ENCODE data around the gene CFAP119.
"Not testable (repeated sequence)": the region's sequence is repeated elsewhere in the genome, so short reads cannot be mapped to it uniquely, and the experiment has no call there.

The CFAP119 gene

GRCh38 chr16:30761928-30762902 lies at the start of gene CFAP119, which contains the start of gene RNF40:
Gene CFAP119, minus strand, starts transcription at chr16:30762062. Its CDS starts 314 bp downstream, at chr16:30761748.
Gene RNF40, plus strand, starts transcription at chr16:30762322. Its CDS starts 224 bp downstream, at chr16:30762546.
- H3K4me1 ChIP-seq (ENCODE audit: control insufficient read depth, insufficient read depth, low read length), result peaks cover 19% of the 10 kb centered on the region
- H3K9ac ChIP-seq (ENCODE audit: low read length), result peak within 1 kb of the TSS; percentile 96
- H3K9me3 ChIP-seq (ENCODE audit: control insufficient read depth, low read length), result no peaks in the 10 kb centered on the region
- H3K36me3 ChIP-seq (ENCODE audit: control insufficient read depth, insufficient read depth, low read length), result peaks cover 16% of the 10 kb centered on the region
- peak within 1 kb of the TSS; percentile 83 for H3K4me3 ChIP-seq (ENCODE audit: low read length)
- H3K27me3 ChIP-seq (ENCODE audit: control insufficient read depth, insufficient read depth, low read length), result no peaks in the 10 kb centered on the region

- H3K9me3 ChIP-seq (ENCODE audit: control insufficient read depth, low read length); H3K36me3 ChIP-seq (ENCODE audit: control insufficient read depth, insufficient read depth, low read length); H3K4me3 ChIP-seq (ENCODE audit: low read length); H3K27me3 ChIP-seq (ENCODE audit: control insufficient read depth, insufficient read depth, low read length); H3K9ac ChIP-seq (ENCODE audit: low read length): not testable (repeated sequence)
- H3K4me1 ChIP-seq (ENCODE audit: control insufficient read depth, insufficient read depth, low read length), result peaks cover 12% of the 10 kb centered on the region
These were observed 47.8 kb upstream of the CFAP119 start for GRCh38 chr16:30809675-30810074.

GRCh38 chr16:30808890-30809426 lies 47.1 kb upstream of the CFAP119 start:
- not testable (repeated sequence) for H3K36me3 ChIP-seq (ENCODE audit: control insufficient read depth, insufficient read depth, low read length); H3K4me1 ChIP-seq (ENCODE audit: control insufficient read depth, insufficient read depth, low read length); H3K27me3 ChIP-seq (ENCODE audit: control insufficient read depth, insufficient read depth, low read length); H3K9me3 ChIP-seq (ENCODE audit: control insufficient read depth, low read length); H3K9ac ChIP-seq (ENCODE audit: low read length); H3K4me3 ChIP-seq (ENCODE audit: low read length)

- Histone ChIP-seq H3K9ac (ENCODE audit: low read length) (no peak overlapping the region), H3K4me3 (ENCODE audit: low read length) (no peak overlapping the region), H3K36me3 (ENCODE audit: control insufficient read depth, insufficient read depth, low read length) (no peaks in the 10 kb centered on the region), H3K9me3 (ENCODE audit: control insufficient read depth, low read length) (no peaks in the 10 kb centered on the region), H3K27me3 (ENCODE audit: control insufficient read depth, insufficient read depth, low read length) (no peaks in the 10 kb centered on the region), H3K4me1 (ENCODE audit: control insufficient read depth, insufficient read depth, low read length) (peaks cover 5% of the 10 kb centered on the region)
These were observed 46.3 kb upstream of the CFAP119 start for GRCh38 chr16:30808146-30808545.

GRCh38 chr16:30805370-30806169 lies 43.7 kb upstream of the CFAP119 start:
- Histone ChIP-seq H3K9ac (ENCODE audit: low read length) (peak overlapping the region; percentile 92), H3K27me3 (ENCODE audit: control insufficient read depth, insufficient read depth, low read length) (no peaks in the 10 kb centered on the region), H3K9me3 (ENCODE audit: control insufficient read depth, low read length) (no peaks in the 10 kb centered on the region), H3K36me3 (ENCODE audit: control insufficient read depth, insufficient read depth, low read length) (no peaks in the 10 kb centered on the region), H3K4me3 (ENCODE audit: low read length) (peak overlapping the region; percentile 93), H3K4me1 (ENCODE audit: control insufficient read depth, insufficient read depth, low read length) (peaks cover 5% of the 10 kb centered on the region)

- Histone ChIP-seq H3K9me3 (ENCODE audit: control insufficient read depth, low read length) (no peaks in the 10 kb centered on the region), H3K4me3 (ENCODE audit: low read length) (peak overlapping the region; percentile 93), H3K27me3 (ENCODE audit: control insufficient read depth, insufficient read depth, low read length) (no peaks in the 10 kb centered on the region), H3K4me1 (ENCODE audit: control insufficient read depth, insufficient read depth, low read length) (peaks cover 5% of the 10 kb centered on the region), H3K36me3 (ENCODE audit: control insufficient read depth, insufficient read depth, low read length) (no peaks in the 10 kb centered on the region), H3K9ac (ENCODE audit: low read length) (peak overlapping the region; percentile 92)
These were observed 43.2 kb upstream of the CFAP119 start for GRCh38 chr16:30805056-30805369.

GRCh38 chr16:30802936-30803335 lies 41.1 kb upstream of the CFAP119 start:
- H3K9me3 ChIP-seq (ENCODE audit: control insufficient read depth, low read length), result no peaks in the 10 kb centered on the region
- peaks cover 5% of the 10 kb centered on the region for H3K4me1 ChIP-seq (ENCODE audit: control insufficient read depth, insufficient read depth, low read length)
- H3K4me3 ChIP-seq (ENCODE audit: low read length), result no peak overlapping the region
- H3K27me3 ChIP-seq (ENCODE audit: control insufficient read depth, insufficient read depth, low read length), result no peaks in the 10 kb centered on the region
- H3K36me3 ChIP-seq (ENCODE audit: control insufficient read depth, insufficient read depth, low read length), result no peaks in the 10 kb centered on the region
- H3K9ac ChIP-seq (ENCODE audit: low read length), result no peak overlapping the region

GRCh38 chr16:30797670-30798309 lies 35.9 kb upstream of the CFAP119 start:
- H3K36me3 ChIP-seq (ENCODE audit: control insufficient read depth, insufficient read depth, low read length), result no peaks in the 10 kb centered on the region
- no peak overlapping the region for H3K9ac ChIP-seq (ENCODE audit: low read length)
- no peaks in the 10 kb centered on the region for H3K4me1 ChIP-seq (ENCODE audit: control insufficient read depth, insufficient read depth, low read length)
- H3K4me3 ChIP-seq (ENCODE audit: low read length), result no peak overlapping the region
- H3K9me3 ChIP-seq (ENCODE audit: control insufficient read depth, low read length), result no peaks in the 10 kb centered on the region
- no peaks in the 10 kb centered on the region for H3K27me3 ChIP-seq (ENCODE audit: control insufficient read depth, insufficient read depth, low read length)

GRCh38 chr16:30794634-30795033 lies 32.8 kb upstream of the CFAP119 start:
- Histone ChIP-seq H3K4me1 (ENCODE audit: control insufficient read depth, insufficient read depth, low read length) (no peaks in the 10 kb centered on the region), H3K9ac (ENCODE audit: low read length) (no peak overlapping the region), H3K27me3 (ENCODE audit: control insufficient read depth, insufficient read depth, low read length) (no peaks in the 10 kb centered on the region), H3K36me3 (ENCODE audit: control insufficient read depth, insufficient read depth, low read length) (no peaks in the 10 kb centered on the region), H3K9me3 (ENCODE audit: control insufficient read depth, low read length) (no peaks in the 10 kb centered on the region), H3K4me3 (ENCODE audit: low read length) (no peak overlapping the region)

GRCh38 chr16:30793508-30794069 lies 31.7 kb upstream of the CFAP119 start:
- no peak overlapping the region for H3K9ac ChIP-seq (ENCODE audit: low read length)
- no peaks in the 10 kb centered on the region for H3K27me3 ChIP-seq (ENCODE audit: control insufficient read depth, insufficient read depth, low read length)
- no peaks in the 10 kb centered on the region for H3K4me1 ChIP-seq (ENCODE audit: control insufficient read depth, insufficient read depth, low read length)
- no peaks in the 10 kb centered on the region for H3K9me3 ChIP-seq (ENCODE audit: control insufficient read depth, low read length)
- no peaks in the 10 kb centered on the region for H3K36me3 ChIP-seq (ENCODE audit: control insufficient read depth, insufficient read depth, low read length)
- H3K4me3 ChIP-seq (ENCODE audit: low read length), result no peak overlapping the region

GRCh38 chr16:30787613-30788378 lies 25.9 kb upstream of the CFAP119 start:
- Histone ChIP-seq H3K36me3 (ENCODE audit: control insufficient read depth, insufficient read depth, low read length) (no peaks in the 10 kb centered on the region), H3K9ac (ENCODE audit: low read length) (peak overlapping the region; percentile 95), H3K27me3 (ENCODE audit: control insufficient read depth, insufficient read depth, low read length) (no peaks in the 10 kb centered on the region), H3K9me3 (ENCODE audit: control insufficient read depth, low read length) (no peaks in the 10 kb centered on the region), H3K4me1 (ENCODE audit: control insufficient read depth, insufficient read depth, low read length) (peaks cover 18% of the 10 kb centered on the region), H3K4me3 (ENCODE audit: low read length) (peak overlapping the region; percentile 98)
